ENCODE results near the gene XDH.

DNA sequence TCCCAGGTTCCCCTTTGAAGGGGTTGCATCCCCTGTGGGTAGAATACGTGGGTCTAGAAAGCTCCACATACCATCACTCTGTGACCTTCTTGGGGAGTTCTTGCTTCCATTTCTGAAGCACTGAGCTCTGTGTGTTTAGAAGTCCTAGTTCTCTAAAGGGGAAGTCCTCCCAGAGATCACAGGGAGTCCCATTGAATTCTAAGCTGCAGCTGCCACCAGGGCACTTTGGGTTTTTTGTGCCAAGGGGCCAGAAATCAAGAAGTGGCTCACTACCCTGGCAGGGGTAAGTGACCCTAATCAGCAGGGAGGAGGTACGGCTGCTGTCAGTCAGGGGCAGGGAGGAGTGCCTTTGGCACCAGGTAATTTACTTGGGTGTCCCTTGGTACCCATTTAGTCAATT is 109.7 kb downstream of the XDH start:
- TF ChIP-seq, protein P1, sequence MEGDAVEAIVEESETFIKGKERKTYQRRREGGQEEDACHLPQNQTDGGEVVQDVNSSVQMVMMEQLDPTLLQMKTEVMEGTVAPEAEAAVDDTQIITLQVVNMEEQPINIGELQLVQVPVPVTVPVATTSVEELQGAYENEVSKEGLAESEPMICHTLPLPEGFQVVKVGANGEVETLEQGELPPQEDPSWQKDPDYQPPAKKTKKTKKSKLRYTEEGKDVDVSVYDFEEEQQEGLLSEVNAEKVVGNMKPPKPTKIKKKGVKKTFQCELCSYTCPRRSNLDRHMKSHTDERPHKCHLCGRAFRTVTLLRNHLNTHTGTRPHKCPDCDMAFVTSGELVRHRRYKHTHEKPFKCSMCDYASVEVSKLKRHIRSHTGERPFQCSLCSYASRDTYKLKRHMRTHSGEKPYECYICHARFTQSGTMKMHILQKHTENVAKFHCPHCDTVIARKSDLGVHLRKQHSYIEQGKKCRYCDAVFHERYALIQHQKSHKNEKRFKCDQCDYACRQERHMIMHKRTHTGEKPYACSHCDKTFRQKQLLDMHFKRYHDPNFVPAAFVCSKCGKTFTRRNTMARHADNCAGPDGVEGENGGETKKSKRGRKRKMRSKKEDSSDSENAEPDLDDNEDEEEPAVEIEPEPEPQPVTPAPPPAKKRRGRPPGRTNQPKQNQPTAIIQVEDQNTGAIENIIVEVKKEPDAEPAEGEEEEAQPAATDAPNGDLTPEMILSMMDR (IDR thresholded peaks at IDR 0.05), result no peak
- TF ChIP-seq POLR2A (IDR thresholded peaks at IDR 0.05), result no peak
